GM10248 (cell line): Measurements from ENCODE around the gene FAM118A.

Experiments used
- CTCF ChIA-PET: fragments of 300-600 bp; sonication (Branson Sonifier 250); formaldehyde crosslinking; extraction: SDS; loops from one replicate; lab custom pipeline; 2021; ENCODE audit warnings: antibody characterized with exemption; lab: Yijun Ruan, JAX
- POLR2A ChIA-PET: fragments of 350-650 bp; sonication (Branson Sonifier 250); formaldehyde crosslinking; extraction: SDS; loops from one replicate; lab custom pipeline; 2020; ENCODE audit warnings: antibody characterized with exemption; lab: Yijun Ruan, JAX
- DNase-seq: peaks from one replicate; pipeline ENCODE4 v3.0.0; 2012; ENCODE audit errors: extremely low spot score
- TF ChIP-seq, protein P1 (sequence below): IDR thresholded peaks from 2 replicates; pipeline ENCODE4 v1.5.1; 2012; ENCODE audit warnings: mild to moderate bottlenecking, low read depth; ENCODE audit errors: extremely low read depth, missing control alignments, control extremely low read depth

FAM118A gene

DNA sequence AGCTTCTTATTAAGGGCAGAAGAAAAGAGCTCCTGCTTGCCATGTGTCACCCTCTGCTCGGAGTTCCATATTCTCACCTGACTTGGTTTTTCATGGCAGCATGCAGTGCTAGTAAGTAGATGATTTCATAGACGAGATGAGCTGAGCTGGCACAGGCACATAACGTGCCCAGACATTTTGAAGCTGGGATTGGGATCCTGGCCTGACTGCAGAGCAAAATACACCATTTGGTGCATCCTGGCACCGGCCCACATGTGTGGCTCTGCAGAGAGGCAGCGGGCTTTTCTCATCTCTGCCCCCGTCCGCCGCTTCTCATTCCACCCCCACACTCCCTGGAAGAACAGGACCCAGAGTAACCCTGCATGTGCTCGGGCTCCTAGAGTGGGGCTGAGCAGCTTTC lies 24.8 kb downstream of the FAM118A start:
- CTCF ChIA-PET, result interaction anchor here (1.3 to 3.4 kb wide), 4 partner anchors 8 to 23 kb away, joined by 3 to 11 read pairs (median 4); no protein-coding TSS in a partner anchor
- POLR2A ChIA-PET, result no interaction called here
- TF ChIP-seq, protein P1, sequence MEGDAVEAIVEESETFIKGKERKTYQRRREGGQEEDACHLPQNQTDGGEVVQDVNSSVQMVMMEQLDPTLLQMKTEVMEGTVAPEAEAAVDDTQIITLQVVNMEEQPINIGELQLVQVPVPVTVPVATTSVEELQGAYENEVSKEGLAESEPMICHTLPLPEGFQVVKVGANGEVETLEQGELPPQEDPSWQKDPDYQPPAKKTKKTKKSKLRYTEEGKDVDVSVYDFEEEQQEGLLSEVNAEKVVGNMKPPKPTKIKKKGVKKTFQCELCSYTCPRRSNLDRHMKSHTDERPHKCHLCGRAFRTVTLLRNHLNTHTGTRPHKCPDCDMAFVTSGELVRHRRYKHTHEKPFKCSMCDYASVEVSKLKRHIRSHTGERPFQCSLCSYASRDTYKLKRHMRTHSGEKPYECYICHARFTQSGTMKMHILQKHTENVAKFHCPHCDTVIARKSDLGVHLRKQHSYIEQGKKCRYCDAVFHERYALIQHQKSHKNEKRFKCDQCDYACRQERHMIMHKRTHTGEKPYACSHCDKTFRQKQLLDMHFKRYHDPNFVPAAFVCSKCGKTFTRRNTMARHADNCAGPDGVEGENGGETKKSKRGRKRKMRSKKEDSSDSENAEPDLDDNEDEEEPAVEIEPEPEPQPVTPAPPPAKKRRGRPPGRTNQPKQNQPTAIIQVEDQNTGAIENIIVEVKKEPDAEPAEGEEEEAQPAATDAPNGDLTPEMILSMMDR, result no peak
- DNase-seq, result no peak

DNA sequence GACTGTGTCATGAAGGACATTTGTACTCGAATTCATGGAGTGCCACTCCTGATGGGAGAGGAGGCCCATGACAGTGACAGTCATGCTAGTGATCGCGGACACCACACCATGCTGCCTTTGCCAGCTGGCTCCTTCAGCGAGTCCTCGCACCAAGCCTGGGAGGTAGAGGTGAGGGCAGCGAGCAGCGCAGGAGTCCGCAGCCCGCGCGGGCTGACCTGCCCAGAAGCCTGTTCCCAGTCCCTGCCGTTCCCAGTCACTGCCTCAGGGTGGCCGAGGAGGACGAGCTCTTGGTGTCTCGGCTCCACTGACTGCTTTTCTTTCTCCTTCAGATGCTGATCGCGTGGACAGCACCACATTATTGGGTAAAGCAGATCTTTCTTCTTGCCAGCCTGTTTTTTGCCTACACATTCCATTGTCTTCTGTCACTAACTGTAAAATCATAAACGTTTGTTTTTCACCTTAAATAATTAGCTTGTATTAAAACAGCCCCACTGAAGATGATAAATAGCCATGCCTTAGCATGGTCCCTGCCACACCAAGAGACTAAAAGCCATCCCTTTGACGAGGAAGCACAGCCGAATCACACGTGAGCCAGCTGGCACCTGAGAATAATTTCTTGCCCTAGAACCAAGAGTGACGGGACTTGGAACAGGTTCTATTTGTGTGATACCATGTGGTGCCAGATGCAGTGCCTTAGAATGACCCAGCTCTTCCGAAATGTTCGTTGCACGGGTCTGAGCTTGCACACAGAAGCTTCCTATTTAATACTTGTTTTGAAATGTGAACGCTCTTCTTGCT lies 25.5 kb downstream of the FAM118A start:
- no peak for DNase-seq
- CTCF ChIA-PET, result interaction anchor here (0.8 to 3.4 kb wide), 3 partner anchors 12 to 22 kb away, joined by 3 to 11 read pairs (median 3); no protein-coding TSS in a partner anchor
- POLR2A ChIA-PET, result no interaction called here

DNA sequence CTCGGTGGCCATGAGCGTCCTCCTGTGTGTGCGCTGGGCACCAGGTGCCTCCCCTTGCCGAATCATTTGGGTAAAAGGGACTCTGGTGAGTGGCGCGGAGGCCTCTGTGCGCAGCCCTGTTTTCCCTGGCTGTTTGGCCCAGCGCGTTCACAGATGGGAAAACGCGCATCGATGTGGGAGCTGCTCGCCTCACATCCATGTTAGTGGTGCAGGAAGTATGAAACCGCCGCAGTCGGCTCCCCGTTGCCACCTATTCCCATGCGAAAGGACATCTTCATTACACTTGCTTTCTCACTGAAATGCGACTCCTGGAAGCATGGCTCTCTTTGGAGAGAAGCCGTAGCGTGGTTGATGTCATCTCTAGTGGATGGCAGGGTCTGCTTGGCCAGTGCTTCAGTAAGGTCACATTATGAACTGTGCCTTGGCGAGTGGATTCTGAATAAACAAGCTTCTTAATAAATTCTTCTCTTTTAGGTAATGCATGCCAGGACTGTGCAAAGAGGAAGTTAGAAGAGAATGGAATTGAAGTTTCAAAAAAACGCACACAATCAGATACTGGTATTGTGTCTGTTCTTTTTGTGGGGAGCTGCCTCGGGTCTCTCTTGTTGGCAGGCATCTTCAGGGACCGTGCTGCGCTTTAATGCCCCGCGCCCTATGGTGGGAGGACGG lies 26.3 kb downstream of the FAM118A start:
- ChIA-PET POLR2A (no interaction called here), CTCF (interaction anchor here (0.8 to 3.4 kb wide), 2 partner anchors 11 to 19 kb away, joined by 3 to 11 read pairs; no protein-coding TSS in a partner anchor)
- DNase-seq, result no peak
- TF ChIP-seq, protein P1, result no peak

More for the DNA sequence above, 25.5 kb downstream of the FAM118A start:
- TF ChIP-seq, protein P1, result no peak

DNA sequence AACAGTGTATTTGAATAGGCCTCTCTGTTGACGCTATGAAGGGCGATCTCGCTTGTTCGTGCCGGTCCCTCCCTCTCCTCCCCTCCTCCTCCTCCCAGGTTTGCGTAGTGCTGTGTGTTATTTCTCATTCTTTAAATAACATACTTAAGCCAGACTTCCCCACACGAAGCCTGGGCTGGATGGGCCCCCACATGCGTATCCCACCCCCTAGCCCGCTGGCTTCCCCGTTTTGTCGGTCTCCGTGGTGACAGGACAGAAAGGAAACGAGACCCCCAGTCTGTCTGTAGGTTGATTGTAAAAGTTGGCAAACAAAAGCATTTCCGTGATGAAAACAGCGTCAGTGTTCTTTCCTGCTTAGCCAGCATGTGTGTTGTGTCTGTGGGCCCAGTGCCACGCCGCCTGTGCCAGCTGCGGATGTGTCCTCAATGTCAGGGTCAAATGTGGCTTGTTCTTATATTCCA lies 27.3 kb downstream of the FAM118A start:
- ChIA-PET CTCF (no interaction called here), POLR2A (no interaction called here)
- TF ChIP-seq, protein P1, result no peak
- no peak for DNase-seq

DNA sequence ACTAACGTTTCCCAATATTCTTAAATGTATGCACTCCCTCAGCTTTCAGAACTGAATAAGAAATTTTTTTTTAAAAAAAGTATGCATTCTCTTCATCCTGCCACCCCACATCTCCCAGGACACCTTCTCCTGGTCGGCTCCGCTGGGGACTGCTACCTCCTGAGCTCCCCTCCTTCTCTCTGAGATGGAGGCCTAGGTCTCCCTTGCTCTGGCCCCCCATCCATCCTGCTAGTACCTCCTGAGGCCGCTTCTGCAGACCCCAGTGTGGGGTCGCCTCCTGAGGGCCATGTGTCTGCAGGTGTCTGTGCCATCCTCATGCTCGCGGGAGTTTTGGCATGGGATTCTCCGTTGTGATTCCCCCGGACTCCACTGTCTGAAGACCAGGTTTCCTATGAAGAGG lies 27.8 kb downstream of the FAM118A start:
- ChIA-PET POLR2A (no interaction called here), CTCF (no interaction called here)
- TF ChIP-seq, protein P1, result no peak
- DNase-seq, result no peak

DNA sequence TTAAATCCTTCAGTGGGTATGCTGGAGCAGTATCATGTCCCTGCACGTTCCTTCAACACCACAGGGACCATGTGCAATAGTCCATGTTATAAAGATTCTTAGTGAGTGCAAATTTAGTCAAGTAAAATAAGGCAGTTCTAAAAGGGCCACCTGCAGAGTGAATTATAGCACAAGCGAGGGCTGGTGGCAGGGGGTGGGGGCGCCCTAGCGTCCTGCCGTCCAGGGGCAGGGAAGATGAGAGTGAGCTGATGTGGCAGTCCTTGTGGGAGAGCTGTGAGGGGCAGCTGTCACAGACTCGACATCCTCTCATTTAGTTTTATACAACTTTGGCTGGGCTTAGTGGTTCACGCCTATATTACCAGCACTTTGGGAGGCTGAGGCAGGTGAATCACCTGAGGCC lies 29.1 kb downstream of the FAM118A start:
- ChIA-PET POLR2A (no interaction called here), CTCF (no interaction called here)
- no peak for DNase-seq

More for the DNA sequence above, 29.1 kb downstream of the FAM118A start:
- TF ChIP-seq, protein P1, result no peak
